H1 (cell line): ENCODE results near the gene USH1C. TPM values are rescaled to one million over a fixed set of nuclear protein-coding genes. Genes with fewer than 3 reads are reported as not detected.

ENCODE experiments used
- CTCF ChIA-PET: fragments of 300-600 bp; sonication (Branson Sonifier 250); formaldehyde crosslinking; loops from one replicate; lab custom pipeline; 2021; ENCODE audit not compliant: partially characterized antibody; lab: Charles Lee
- POLR2A ChIA-PET: fragments of 300-600 bp; sonication (Branson Sonifier 250); formaldehyde crosslinking; loops from one replicate; lab custom pipeline; 2021; ENCODE audit warnings: inconsistent platforms; ENCODE audit not compliant: partially characterized antibody; lab: Charles Lee
- DNase-seq, 2 experiments: peaks; one replicate each; pipeline versions ENCODE4 v3.0.0 to v3.0.0-alpha.2; 2010 to 2022; ENCODE audit warnings: low spot score in 2 of 2, low read depth in 1 of 2, mixed read lengths in 1 of 2
- FAIRE-seq: peaks from 2 replicates; lab custom pipeline; 2011; peaks lifted over from hg19 to GRCh38; lab: Jason Lieb, UNC
- H2AFZ ChIP-seq: 2 replicates; pipeline ENCODE4 v1.8.1; 2012; ENCODE audit warnings: low read length, inconsistent platforms
- H2AK5ac ChIP-seq: 2 replicates; pipeline ENCODE4 v1.6.1; 2013; ENCODE audit warnings: low read depth, low read length
- H2BK120ac ChIP-seq: replicated peaks from 2 replicates; pipeline ENCODE3; 2013; ENCODE audit warnings: low read depth, low read length, inconsistent platforms
- H2BK12ac ChIP-seq: 2 replicates; pipeline ENCODE4 v1.6.1; 2013; ENCODE audit warnings: low read depth, low read length
- H2BK15ac ChIP-seq: 2 replicates; pipeline ENCODE4 v1.6.1; 2013; ENCODE audit warnings: low read length
- H2BK20ac ChIP-seq: 2 replicates; pipeline ENCODE4 v1.6.1; 2013; ENCODE audit warnings: low read length
- H2BK5ac ChIP-seq: 2 replicates; pipeline ENCODE4 v1.6.1; 2013; ENCODE audit warnings: low read depth, low read length
- H3K14ac ChIP-seq: 2 replicates; pipeline ENCODE4 v1.6.1; 2013; ENCODE audit warnings: inconsistent platforms; ENCODE audit not compliant: insufficient read length
- H3K18ac ChIP-seq: 2 replicates; pipeline ENCODE4 v1.6.1; 2013; ENCODE audit warnings: low read length; ENCODE audit errors: extremely low read depth
- H3K23ac ChIP-seq: 2 replicates; pipeline ENCODE4 v1.6.1; 2013; ENCODE audit warnings: inconsistent platforms; ENCODE audit not compliant: insufficient read length
- H3K23me2 ChIP-seq: 2 replicates; pipeline ENCODE4 v1.6.1; 2013; ENCODE audit warnings: low read depth, low read length
- H3K27ac ChIP-seq: 2 replicates; pipeline ENCODE4 v1.6.1; 2011; ENCODE audit warnings: low read depth, low read length, inconsistent platforms
- H3K27me3 ChIP-seq, 4 experiments: replicated peaks in 1 of 4; 1 replicate in 1 of 4; 2 replicates in 3 of 4; pipeline versions ENCODE4 v1.6.1 to v1.8.1; 2011 to 2013; ENCODE audit warnings: low read length in 3 of 4, mild to moderate bottlenecking in 3 of 4, inconsistent platforms in 2 of 4, mixed read lengths in 2 of 4, moderate library complexity in 1 of 4; ENCODE audit not compliant: control insufficient read depth in 3 of 4, insufficient read depth in 3 of 4; ENCODE audit errors: extremely low read depth in 1 of 4
- H3K36me3 ChIP-seq, 4 experiments: 2 replicates each; pipeline versions ENCODE4 v1.6.1 to v1.8.1; 2011 to 2013; ENCODE audit warnings: mild to moderate bottlenecking in 4 of 4, low read length in 3 of 4, moderate library complexity in 2 of 4, control low read depth in 1 of 4, inconsistent platforms in 1 of 4; ENCODE audit not compliant: insufficient read depth in 4 of 4, control insufficient read depth in 2 of 4
- H3K4ac ChIP-seq: replicated peaks from 2 replicates; pipeline ENCODE3; 2013; ENCODE audit warnings: low read length, low read depth, mixed read lengths, inconsistent platforms; ENCODE audit not compliant: insufficient read length
- H3K4me1 ChIP-seq, 4 experiments: replicated peaks in 1 of 4; 1 replicate in 1 of 4; 2 replicates in 3 of 4; pipeline versions ENCODE4 v1.6.1 to v1.8.1; 2011 to 2013; ENCODE audit warnings: low read length in 3 of 4, inconsistent platforms in 2 of 4, mixed read lengths in 1 of 4; ENCODE audit not compliant: insufficient read depth in 4 of 4, control insufficient read depth in 3 of 4
- H3K4me2 ChIP-seq, 2 experiments: 2 replicates each; pipeline versions ENCODE4 v1.6.1 to v1.8.1; 2011 to 2013; ENCODE audit warnings: low read depth in 2 of 2, low read length in 2 of 2, control low read depth in 1 of 2, inconsistent platforms in 1 of 2, mild to moderate bottlenecking in 1 of 2; ENCODE audit not compliant: insufficient read depth in 1 of 2
- H3K4me3 ChIP-seq, 4 experiments: fragments of 200-600, 300-600 bp in 1 of 4; sonication (generic), shearing (Covaris generic), sonication (Bioruptor Twin) in 1 of 4; 2 replicates each; pipeline versions ENCODE4 v1.5.1 to v1.8.1; 2011 to 2016; ENCODE audit warnings: low read length in 4 of 4, low read depth in 3 of 4, control low read depth in 2 of 4, inconsistent platforms in 2 of 4, mild to moderate bottlenecking in 2 of 4, mixed read lengths in 1 of 4, moderate library complexity in 1 of 4; ENCODE audit not compliant: insufficient read depth in 2 of 4; ENCODE audit errors: extremely low read depth in 1 of 4
- H3K56ac ChIP-seq: replicated peaks from 2 replicates; pipeline ENCODE3; 2013; ENCODE audit warnings: low read depth, mild to moderate bottlenecking, mixed read lengths, low read length, inconsistent platforms; ENCODE audit not compliant: insufficient read length
- H3K79me1 ChIP-seq: 2 replicates; pipeline ENCODE4 v1.6.1; 2013; ENCODE audit warnings: low read depth, low read length, control low read depth
- H3K79me2 ChIP-seq, 2 experiments: 2 replicates each; pipeline versions ENCODE4 v1.6.1 to v1.8.1; 2012 to 2013; ENCODE audit warnings: low read length in 2 of 2, mild to moderate bottlenecking in 2 of 2, inconsistent platforms in 1 of 2; ENCODE audit not compliant: insufficient read depth in 2 of 2, control insufficient read depth in 1 of 2
- H3K9ac ChIP-seq, 4 experiments: replicated peaks in 1 of 4; 1 replicate in 1 of 4; 2 replicates in 3 of 4; pipeline versions ENCODE4 v1.6.1 to v1.8.1; 2011 to 2013; ENCODE audit warnings: low read depth in 3 of 4, low read length in 3 of 4, control low read depth in 2 of 4, mild to moderate bottlenecking in 2 of 4, moderate library complexity in 2 of 4, inconsistent platforms in 1 of 4; ENCODE audit errors: extremely low read depth in 1 of 4
- H3K9me3 ChIP-seq, 2 experiments: 2 replicates each; pipeline versions ENCODE4 v1.6.1 to v1.8.1; 2012 to 2013; ENCODE audit warnings: mild to moderate bottlenecking in 2 of 2, moderate library complexity in 2 of 2, control low read depth in 1 of 2, inconsistent platforms in 1 of 2, low read depth in 1 of 2, low read length in 1 of 2, mixed read lengths in 1 of 2; ENCODE audit not compliant: insufficient read depth in 2 of 2
- H4K20me1 ChIP-seq, 2 experiments: replicated peaks in 1 of 2; 2 replicates each; pipeline versions ENCODE3 to v1.8.1; 2011 to 2013; ENCODE audit warnings: inconsistent platforms in 2 of 2, low read length in 2 of 2, mild to moderate bottlenecking in 1 of 2; ENCODE audit not compliant: insufficient read depth in 2 of 2, control insufficient read depth in 1 of 2
- H4K5ac ChIP-seq: 2 replicates; pipeline ENCODE4 v1.6.1; 2013; ENCODE audit warnings: low read length, low read depth, mixed read lengths, inconsistent platforms; ENCODE audit not compliant: insufficient read length
- H4K8ac ChIP-seq: 2 replicates; pipeline ENCODE4 v1.8.0; 2013; ENCODE audit warnings: mild to moderate bottlenecking, moderate library complexity, low read length, inconsistent platforms; ENCODE audit not compliant: insufficient read depth; ENCODE audit errors: extremely low read depth
- H4K91ac ChIP-seq: replicated peaks from 2 replicates; pipeline ENCODE3; 2013; ENCODE audit warnings: low read length, mixed read lengths, inconsistent platforms; ENCODE audit not compliant: insufficient read length
- EGR1 ChIP-seq: IDR thresholded peaks from 2 replicates; pipeline ENCODE4 v1.6.1; 2011; ENCODE audit warnings: low read depth, low read length, borderline replicate concordance
- KDM4A ChIP-seq: IDR thresholded peaks from one replicate; pipeline ENCODE4 v1.7.1; 2012; ENCODE audit warnings: low read depth, mild to moderate bottlenecking, moderate library complexity, low read length, inconsistent platforms; ENCODE audit not compliant: severe bottlenecking
- SRF ChIP-seq: IDR thresholded peaks from 2 replicates; pipeline ENCODE4 v1.6.1; 2011; ENCODE audit warnings: mild to moderate bottlenecking, low read depth, low read length, moderate library complexity
- WGBS, 2 experiments: shearing (Covaris generic) in 1 of 2; methylation state at CpG; one replicate each; pipeline versions ENCODE4 v1.1.6 to v1.1.7; 2013 to 2015; ENCODE audit warnings: low lambda C conversion rate in 2 of 2, mixed read lengths in 2 of 2, inconsistent platforms in 1 of 2, low coverage in 1 of 2, missing lambda C conversion rate in 1 of 2; ENCODE audit not compliant: insufficient replicate concordance in 2 of 2, insufficient coverage in 1 of 2, insufficient read length in 1 of 2; ENCODE audit errors: extremely low coverage in 1 of 2, missing lambda C conversion rate in 1 of 2; 5-methylcytosine and 5-hydroxymethylcytosine counted together
- polyA plus RNA-seq, 7 experiments: library from polyadenylated mRNA; depleted of rRNA in 3 of 7; stranded (reverse) in 5 of 7; unstranded in 2 of 7; fragments of >200 nt in 5 of 7; fragments of 200-250 nt in 2 of 7; gene quantifications; 1 replicate in 5 of 7; 2 replicates in 1 of 7; 4 replicates in 1 of 7; pipeline versions ENCODE4 v1.2.1 to v1.2.3, GENCODE V29; 2011 to 2013; ENCODE audit warnings: missing spikeins in 2 of 7, mixed read lengths in 2 of 7
- total RNA-seq: library from RNA; stranded (reverse); fragmentation: NEBNext Ultra II Directional; extraction: Animal tissue kit (Norgen Biotek cat#: 25700); gene quantifications from 2 replicates; pipeline ENCODE4 v1.2.1, GENCODE V29; 2021

USH1C gene
- total and polyA plus RNA-seq, 2 of the 8 experiments (the other 6 are each of a cell fraction or from before 2014, with no cell fraction given): 1.3 to 1.6 TPM

DNA sequence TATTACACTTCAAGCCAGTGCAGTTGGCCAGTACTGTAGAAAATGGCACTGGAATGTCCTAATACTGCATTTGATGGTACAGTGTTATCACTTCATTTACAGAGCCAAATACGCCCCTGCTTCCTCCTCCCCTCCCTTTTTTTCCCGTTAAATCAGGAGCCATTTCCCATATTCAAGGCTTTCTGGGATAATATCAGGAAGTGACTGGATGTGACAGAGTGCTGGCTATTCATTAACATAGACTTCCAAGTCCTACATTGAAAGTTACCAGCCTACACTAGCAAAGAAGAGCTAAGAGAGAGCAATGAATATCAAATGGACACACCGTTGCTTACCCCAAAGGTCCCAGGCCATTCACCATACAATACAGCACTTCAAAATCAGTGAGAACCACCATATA is 35.4 kb downstream of the USH1C start:
- H3K27ac ChIP-seq: no peak overlapping the region
- H2BK12ac ChIP-seq: no peak overlapping the region
- POLR2A ChIA-PET: no interaction called here
- no peak overlapping the region for H2BK15ac ChIP-seq
- H4K5ac ChIP-seq: no peak overlapping the region
- no peak overlapping the region for H2BK20ac ChIP-seq
- H3K27me3 ChIP-seq: peaks cover 0 to 2% (median 0%) of the 10 kb centered on the region in 4 experiments; a peak in 1 of 7 replicates
- no peaks in the 10 kb centered on the region for H3K9me3 ChIP-seq
- H3K36me3 ChIP-seq: no peaks in the 10 kb centered on the region
- no peak overlapping the region for H3K4me3 ChIP-seq
- no peak overlapping the region for H3K4ac ChIP-seq
- H3K4me1 ChIP-seq: no peaks in the 10 kb centered on the region; a peak in 1 of 7 replicates
- no peak overlapping the region for H3K18ac ChIP-seq
- H3K23ac ChIP-seq: no peak overlapping the region
- DNase-seq (no peak), FAIRE-seq (no peak)
- H3K79me1 ChIP-seq: no peaks in the 10 kb centered on the region
- no peak overlapping the region for H3K14ac ChIP-seq
- TF ChIP-seq EGR1 (no peak), KDM4A (no peak), SRF (no peak)
- no peak overlapping the region for H3K56ac ChIP-seq
- no peak overlapping the region for H4K91ac ChIP-seq
- WGBS, 2 experiments: 57% methylated on average over 3 of the region's 3 CpGs; no CpG with 5 or more reads in 1 of the 2 experiments
- H3K9ac ChIP-seq: no peak overlapping the region
- no peak overlapping the region for H2AFZ ChIP-seq
- CTCF ChIA-PET: interaction anchor here (0.9 to 44.8 kb wide), 6 partner anchors 9 to 154 kb away, joined by 3 to 1414 read pairs (median 6); partner anchors contain the start of gene KCNJ11
- no peak overlapping the region for H3K4me2 ChIP-seq
- no peaks in the 10 kb centered on the region for H4K20me1 ChIP-seq
- H3K23me2 ChIP-seq: no peaks in the 10 kb centered on the region
- no peak overlapping the region for H2BK120ac ChIP-seq
- no peak overlapping the region for H2AK5ac ChIP-seq
- H4K8ac ChIP-seq: no peak overlapping the region
- no peak overlapping the region for H2BK5ac ChIP-seq
- H3K79me2 ChIP-seq: no peaks in the 10 kb centered on the region
